DMS53 (cell line): Measurements from ENCODE around the gene OR1F1.

Experiments used
- DNase-seq: peaks from one replicate; lab custom pipeline; 2025; lab: John Stamatoyannopoulos, UW

The OR1F1 gene

DNA sequence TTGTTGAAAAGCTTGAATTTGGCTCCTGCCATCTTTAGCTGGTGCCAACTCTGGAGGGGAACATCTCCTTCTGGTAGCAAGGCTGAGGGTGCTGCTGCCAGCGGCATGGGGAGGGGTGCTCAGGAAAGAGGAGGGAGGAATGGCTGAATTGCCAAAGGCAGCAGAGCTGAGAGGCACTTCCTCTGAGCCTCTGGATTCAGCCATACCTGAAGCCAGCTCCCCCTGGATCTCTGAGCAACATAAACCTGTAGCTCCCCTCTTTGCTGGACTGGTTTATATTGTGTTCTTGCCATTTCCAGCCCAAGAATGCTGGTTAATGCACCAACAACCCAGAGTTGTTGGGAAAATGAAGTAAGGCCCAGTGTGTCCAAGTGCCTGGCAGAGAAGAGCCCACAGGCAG, 61.0 kb downstream of the OR1F1 start:
- no peak for DNase-seq

DNA sequence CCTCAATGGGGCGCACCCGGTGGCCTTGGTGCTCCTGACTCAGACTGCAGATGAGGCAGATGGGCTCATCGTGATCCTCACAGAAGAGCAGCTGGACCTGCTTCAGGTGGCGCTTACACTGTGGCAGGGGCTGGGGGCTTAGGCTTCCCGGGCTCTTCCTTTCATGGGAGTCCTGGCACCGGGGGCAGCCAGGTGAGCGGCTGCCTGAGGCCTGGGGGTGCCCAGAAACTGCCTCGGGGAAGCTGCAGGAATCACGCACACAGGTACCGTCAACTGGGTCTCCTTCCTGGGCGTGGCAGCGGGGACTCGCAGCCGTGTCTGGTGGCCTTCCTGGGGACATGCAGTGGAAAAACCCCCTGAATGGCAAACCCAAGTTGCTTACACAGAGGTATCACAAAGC, 61.4 kb downstream of the OR1F1 start:
- no peak for DNase-seq

DNA sequence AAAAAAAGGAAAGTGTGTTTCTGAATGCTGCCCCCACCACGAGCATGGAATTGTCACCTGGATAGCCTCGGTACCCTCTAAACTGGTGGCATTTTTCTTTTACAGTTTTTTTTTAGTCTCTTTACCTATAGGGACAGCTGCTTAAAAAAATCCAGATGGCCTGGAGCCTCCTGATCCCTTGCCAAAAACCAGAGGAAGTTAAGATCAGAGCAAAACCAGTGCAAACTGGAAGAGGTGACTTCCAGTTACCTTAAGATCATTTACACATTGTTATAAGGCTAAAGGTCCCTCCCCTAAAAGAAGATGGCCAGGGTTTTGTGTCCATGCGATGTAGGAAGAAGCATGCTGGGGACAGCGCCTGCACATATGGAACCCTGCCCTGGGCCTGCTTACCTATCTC, 65.0 kb downstream of the OR1F1 start:
- DNase-seq, result no peak

DNA sequence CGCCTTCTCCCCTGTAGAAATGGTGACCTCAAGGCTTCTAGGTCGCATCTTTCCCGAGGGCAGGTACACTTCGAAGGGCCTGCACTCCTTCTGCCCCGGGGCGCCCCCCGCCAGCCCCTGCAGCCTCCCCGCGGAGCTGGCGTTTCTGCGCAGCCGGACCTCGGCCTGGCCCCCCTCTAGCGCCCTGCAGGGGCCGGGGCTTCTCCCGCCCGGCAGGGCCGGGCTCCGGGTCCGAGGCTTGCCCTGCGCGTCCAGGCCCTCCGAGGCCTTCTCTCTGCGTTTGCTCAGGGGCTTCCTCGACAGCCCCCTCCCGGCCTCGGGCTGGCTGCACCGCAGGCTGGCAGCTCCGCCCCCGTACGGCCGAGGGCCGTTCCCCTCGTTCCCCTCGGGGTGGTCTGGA, 66.3 kb downstream of the OR1F1 start:
- DNase-seq, result no peak
